Iris pigment epithelial cell (primary cell): ENCODE results near the gene AKAP9.
"Not testable (repeated sequence)": the region's sequence is repeated elsewhere in the genome, so short reads cannot be mapped to it uniquely, and the experiment has no call there.

Source experiments
- DNase-seq: peaks from one replicate; pipeline ENCODE4 v3.0.0-alpha.2; 2011; ENCODE audit warnings: low read depth

AKAP9 gene

GRCh38 chr7:92134271-92135051, 193.8 kb downstream of the AKAP9 start, which contains the start of gene CYP51A1:
TSS of gene CYP51A1 (minus strand) at chr7:92134477. CDS start at chr7:92134364, 113 bp downstream.
- DNase-seq: peak; percentile 92

- DNase-seq: peak; percentile 39
Measured at GRCh38 chr7:92135052-92135889, 194.6 kb downstream of the AKAP9 start.

GRCh38 chr7:92137557-92137956, 196.9 kb downstream of the AKAP9 start:
- DNase-seq: no peak

GRCh38 chr7:92141161-92141560, 200.5 kb downstream of the AKAP9 start:
- DNase-seq: no peak

- DNase-seq: not testable (repeated sequence)
Measured at GRCh38 chr7:92142791-92143190, 202.1 kb downstream of the AKAP9 start.

- not testable (repeated sequence) for DNase-seq
Measured at GRCh38 chr7:92143192-92143880, 202.7 kb downstream of the AKAP9 start.

- DNase-seq: no peak
Measured at GRCh38 chr7:92149736-92150239, 209.1 kb downstream of the AKAP9 start.

- DNase-seq: no peak
Measured at GRCh38 chr7:92150450-92151017, 209.9 kb downstream of the AKAP9 start.

- no peak for DNase-seq
Measured at GRCh38 chr7:92155108-92155739, 214.6 kb downstream of the AKAP9 start.

GRCh38 chr7:92156990-92157389, 216.3 kb downstream of the AKAP9 start:
- peak; percentile 40 for DNase-seq

GRCh38 chr7:92158660-92159575, 218.3 kb downstream of the AKAP9 start:
- DNase-seq: peak; percentile 88
